Hepatocyte (in vitro differentiated cells): ENCODE measurements around the gene SLCO3A1. TPM values are rescaled to one million over a fixed set of nuclear protein-coding genes. Genes with fewer than 3 reads are reported as not detected.
"Not testable (repeated sequence)": the region's sequence is repeated elsewhere in the genome, so short reads cannot be mapped to it uniquely, and the experiment has no call there.

Experiments used
- DNase-seq: peaks from one replicate; pipeline ENCODE4 v3.0.0-alpha.2; 2016; ENCODE audit warnings: low spot score
- H2AFZ ChIP-seq: fragments of 200-600 bp; sonication (generic); 2 replicates; pipeline ENCODE4 v1.6.0; 2016; ENCODE audit warnings: antibody characterized with exemption, mild to moderate bottlenecking
- H3K27ac ChIP-seq: fragments of 200-600 bp; sonication (generic); 2 replicates; pipeline ENCODE4 v1.5.1; 2016; ENCODE audit warnings: mild to moderate bottlenecking
- H3K27me3 ChIP-seq: fragments of 200-600 bp; sonication (generic); 2 replicates; pipeline ENCODE4 v1.6.1; 2016
- H3K36me3 ChIP-seq: fragments of 200-600 bp; sonication (generic); replicated peaks from 2 replicates; pipeline ENCODE4 v1.5.1; 2016; ENCODE audit warnings: low read depth; ENCODE audit not compliant: insufficient read depth
- H3K4me1 ChIP-seq: fragments of 200-600 bp; sonication (generic); 2 replicates; pipeline ENCODE4 v1.5.1; 2016; ENCODE audit warnings: mild to moderate bottlenecking, moderate library complexity; ENCODE audit not compliant: insufficient read depth
- H3K4me2 ChIP-seq: fragments of 200-600 bp; sonication (generic); 2 replicates; pipeline ENCODE4 v1.6.0; 2016
- H3K4me3 ChIP-seq: fragments of 200-600 bp; sonication (generic); 2 replicates; pipeline ENCODE4 v1.5.1; 2016; ENCODE audit warnings: mild to moderate bottlenecking
- H3K79me2 ChIP-seq: fragments of 200-600 bp; sonication (generic); 2 replicates; pipeline ENCODE4 v1.6.0; 2017; ENCODE audit warnings: mild to moderate bottlenecking
- H3K9me2 ChIP-seq: fragments of 200-600 bp; sonication (generic); replicated peaks from 2 replicates; pipeline ENCODE4 v1.6.0; 2017; ENCODE audit warnings: mild to moderate bottlenecking; ENCODE audit not compliant: insufficient read depth
- H3K9me3 ChIP-seq: fragments of 200-600 bp; sonication (generic); 2 replicates; pipeline ENCODE4 v1.5.1; 2016; ENCODE audit warnings: low read depth, mild to moderate bottlenecking
- H4K20me1 ChIP-seq: fragments of 200-600 bp; sonication (generic); 2 replicates; pipeline ENCODE4 v1.6.0; 2016; ENCODE audit warnings: mild to moderate bottlenecking; ENCODE audit not compliant: insufficient read depth, poor library complexity, severe bottlenecking
- EZH2 ChIP-seq: fragments of 200-600 bp; sonication (generic); IDR thresholded peaks from 2 replicates; pipeline ENCODE4 v1.6.1; 2016; ENCODE audit warnings: antibody characterized with exemption, mild to moderate bottlenecking, borderline replicate concordance
- EZH2phosphoT487 ChIP-seq: fragments of 200-600 bp; sonication (generic); IDR thresholded peaks from one replicate; pipeline ENCODE4 v1.6.1; 2018; ENCODE audit warnings: antibody characterized with exemption, mild to moderate bottlenecking, low read depth, moderate library complexity; ENCODE audit not compliant: unreplicated experiment, severe bottlenecking
- WGBS: methylation state at CpG from one replicate; pipeline ENCODE4 v1.1.6; 2016; ENCODE audit warnings: low lambda C conversion rate; ENCODE audit errors: missing lambda C conversion rate; 5-methylcytosine and 5-hydroxymethylcytosine counted together
- polyA plus RNA-seq: library from polyadenylated mRNA; unstranded; fragments of >200 nt; fragmentation: Nextera tagmentation; extraction: Ambion mirVana; gene quantifications from 2 replicates; pipeline ENCODE4 v1.2.1, GENCODE V29; 2016
- total RNA-seq: library from RNA; depleted of rRNA; stranded (reverse); fragments of >200 nt; gene quantifications from 2 replicates; pipeline ENCODE4 v1.2.3, GENCODE V29; 2014
- TF ChIP-seq, protein P1 (sequence below): fragments of 200-600 bp; sonication (generic); IDR thresholded peaks from 2 replicates; pipeline ENCODE4 v1.5.1; 2016; ENCODE audit warnings: antibody characterized with exemption, mild to moderate bottlenecking; ENCODE audit not compliant: poor library complexity

Gene SLCO3A1
- total and polyA plus RNA-seq, 2 experiments from 2014 or later: 1.3 to 5.4 TPM

DNA sequence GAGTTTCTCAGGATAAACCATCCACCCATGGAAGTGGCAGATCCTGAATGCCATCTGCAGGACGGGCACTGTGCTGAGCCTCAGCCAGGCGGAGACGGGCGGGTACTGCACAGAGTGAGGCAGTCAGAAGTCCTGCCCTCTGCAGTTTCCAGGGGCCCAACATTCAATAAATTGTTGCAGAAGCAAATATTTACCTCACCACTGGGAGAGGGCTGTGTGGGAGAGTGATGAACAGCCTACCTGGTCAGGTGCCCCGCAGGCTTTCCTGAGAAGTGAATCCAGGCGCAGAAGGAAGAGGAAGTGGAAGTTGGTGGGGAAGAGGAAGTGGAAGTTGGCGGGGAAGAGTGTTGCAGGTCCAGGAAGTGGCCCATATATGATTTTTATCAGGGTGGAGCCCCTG lies 100.8 kb downstream of the SLCO3A1 start:
- no peaks in the 10 kb centered on the region for H3K4me1 ChIP-seq
- WGBS: 62% methylated on average over 7 of the region's 7 CpGs
- no peak overlapping the region for H3K4me3 ChIP-seq
- H3K9me3 ChIP-seq: no peaks in the 10 kb centered on the region
- TF ChIP-seq, protein P1, sequence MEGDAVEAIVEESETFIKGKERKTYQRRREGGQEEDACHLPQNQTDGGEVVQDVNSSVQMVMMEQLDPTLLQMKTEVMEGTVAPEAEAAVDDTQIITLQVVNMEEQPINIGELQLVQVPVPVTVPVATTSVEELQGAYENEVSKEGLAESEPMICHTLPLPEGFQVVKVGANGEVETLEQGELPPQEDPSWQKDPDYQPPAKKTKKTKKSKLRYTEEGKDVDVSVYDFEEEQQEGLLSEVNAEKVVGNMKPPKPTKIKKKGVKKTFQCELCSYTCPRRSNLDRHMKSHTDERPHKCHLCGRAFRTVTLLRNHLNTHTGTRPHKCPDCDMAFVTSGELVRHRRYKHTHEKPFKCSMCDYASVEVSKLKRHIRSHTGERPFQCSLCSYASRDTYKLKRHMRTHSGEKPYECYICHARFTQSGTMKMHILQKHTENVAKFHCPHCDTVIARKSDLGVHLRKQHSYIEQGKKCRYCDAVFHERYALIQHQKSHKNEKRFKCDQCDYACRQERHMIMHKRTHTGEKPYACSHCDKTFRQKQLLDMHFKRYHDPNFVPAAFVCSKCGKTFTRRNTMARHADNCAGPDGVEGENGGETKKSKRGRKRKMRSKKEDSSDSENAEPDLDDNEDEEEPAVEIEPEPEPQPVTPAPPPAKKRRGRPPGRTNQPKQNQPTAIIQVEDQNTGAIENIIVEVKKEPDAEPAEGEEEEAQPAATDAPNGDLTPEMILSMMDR: no peak
- TF ChIP-seq EZH2phosphoT487 (no peak), EZH2 (no peak)
- H3K9me2 ChIP-seq: no peaks in the 10 kb centered on the region
- no peak overlapping the region for H3K27ac ChIP-seq
- H2AFZ ChIP-seq: no peak overlapping the region
- no peaks in the 10 kb centered on the region for H3K79me2 ChIP-seq
- H3K36me3 ChIP-seq: no peaks in the 10 kb centered on the region
- H3K4me2 ChIP-seq: no peak overlapping the region
- DNase-seq: peak; percentile 53
- no peaks in the 10 kb centered on the region for H3K27me3 ChIP-seq
- no peaks in the 10 kb centered on the region for H4K20me1 ChIP-seq

DNA sequence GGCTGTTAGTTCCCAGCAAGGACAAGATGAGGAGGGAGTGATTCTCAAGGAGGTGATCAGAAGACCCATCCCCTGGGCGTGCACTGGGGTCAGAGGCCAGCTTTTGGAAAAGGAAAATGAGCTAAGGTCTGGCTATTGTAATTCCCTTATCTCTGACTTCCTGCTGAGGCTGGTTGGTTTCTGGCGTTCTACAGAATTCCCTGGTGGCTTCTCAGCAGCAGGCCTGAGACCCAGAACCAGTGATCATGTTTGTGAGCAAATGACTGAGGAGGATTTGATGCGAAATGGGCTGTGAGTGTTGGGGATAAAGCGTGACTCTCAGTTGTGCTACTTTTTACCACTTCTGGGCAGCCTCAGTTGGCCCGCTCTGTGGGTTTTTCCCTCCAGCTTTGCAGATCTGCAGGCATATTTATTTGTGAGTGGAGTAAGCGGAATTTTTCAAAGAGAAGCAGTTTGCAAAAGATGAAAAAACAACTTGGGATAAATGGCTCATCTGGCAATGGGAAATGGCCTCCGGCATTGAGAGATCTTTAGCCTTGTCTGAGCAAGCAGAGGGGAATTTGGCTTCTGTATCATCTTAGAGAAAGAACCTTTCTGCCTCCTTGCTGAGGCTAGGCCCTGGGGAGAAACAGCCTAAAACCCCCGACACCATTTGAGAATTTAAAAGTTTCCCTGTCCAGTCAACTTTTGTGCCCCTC lies 102.7 kb downstream of the SLCO3A1 start:
- no peaks in the 10 kb centered on the region for H3K36me3 ChIP-seq
- no peaks in the 10 kb centered on the region for H3K9me2 ChIP-seq
- H2AFZ ChIP-seq: no peak overlapping the region
- H3K79me2 ChIP-seq: no peaks in the 10 kb centered on the region
- H3K4me1 ChIP-seq: no peaks in the 10 kb centered on the region
- no peaks in the 10 kb centered on the region for H3K9me3 ChIP-seq
- peak overlapping the region; percentile 12 for H3K27ac ChIP-seq
- no peaks in the 10 kb centered on the region for H4K20me1 ChIP-seq
- no peaks in the 10 kb centered on the region for H3K27me3 ChIP-seq
- H3K4me2 ChIP-seq: no peak overlapping the region
- WGBS: 65% methylated on average over 8 of the region's 8 CpGs
- TF ChIP-seq, protein P1: no peak
- TF ChIP-seq EZH2phosphoT487 (no peak), EZH2 (no peak)
- no peak for DNase-seq
- H3K4me3 ChIP-seq: no peak overlapping the region

DNA sequence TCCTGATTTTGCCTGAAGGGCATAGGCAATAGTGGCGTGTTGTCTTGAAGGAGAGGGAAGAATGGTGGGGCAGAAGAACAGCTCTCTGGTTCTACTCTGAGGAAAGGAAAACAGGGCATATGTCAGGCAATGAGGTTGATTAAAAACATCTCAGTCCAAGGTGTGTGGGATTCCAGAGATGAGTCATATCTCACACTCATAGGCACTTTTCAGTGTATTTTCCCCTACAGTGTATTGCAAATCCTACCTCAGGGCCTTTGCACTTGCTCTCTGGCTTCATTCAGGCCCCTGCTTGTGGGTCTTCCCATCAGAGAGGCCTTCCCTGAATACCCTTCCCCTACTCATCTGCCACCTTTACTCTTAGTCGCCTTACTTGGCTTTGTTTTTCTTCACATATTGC lies 107.8 kb downstream of the SLCO3A1 start:
- H3K9me3 ChIP-seq: no peaks in the 10 kb centered on the region
- no peaks in the 10 kb centered on the region for H3K36me3 ChIP-seq
- H3K27me3 ChIP-seq: no peaks in the 10 kb centered on the region
- no peaks in the 10 kb centered on the region for H3K79me2 ChIP-seq
- H3K27ac ChIP-seq: no peak overlapping the region
- 93% methylated on average over 2 of the region's 2 CpGs for WGBS
- H3K4me3 ChIP-seq: no peak overlapping the region
- no peaks in the 10 kb centered on the region for H4K20me1 ChIP-seq
- no peaks in the 10 kb centered on the region for H3K4me1 ChIP-seq
- H2AFZ ChIP-seq: no peak overlapping the region
- no peak overlapping the region for H3K4me2 ChIP-seq
- H3K9me2 ChIP-seq: no peaks in the 10 kb centered on the region
- no peak for DNase-seq
- TF ChIP-seq, protein P1: no peak
- no peak for TF ChIP-seq EZH2
- TF ChIP-seq EZH2phosphoT487: no peak

DNA sequence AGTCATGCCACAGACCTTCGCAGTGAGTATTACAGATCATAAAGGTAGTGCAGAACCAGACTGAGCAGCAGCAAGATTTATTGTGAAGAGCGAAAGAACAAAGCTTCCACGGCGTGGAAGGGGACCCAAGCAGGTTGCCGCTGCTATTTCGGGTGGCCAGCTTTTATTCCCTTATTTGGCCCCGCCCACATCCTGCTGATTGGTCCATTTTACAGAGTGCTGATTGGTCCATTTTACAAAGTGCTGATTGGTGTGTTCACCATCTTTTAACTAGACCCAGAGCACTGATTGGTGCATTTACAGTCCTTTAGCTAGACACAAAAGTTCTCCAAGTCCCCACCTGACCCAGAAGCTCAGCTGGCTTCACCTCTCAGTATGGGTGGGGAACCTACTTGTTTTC lies 110.2 kb downstream of the SLCO3A1 start:
- H3K36me3 ChIP-seq, H3K9me2 ChIP-seq, H3K27ac ChIP-seq, H3K9me3 ChIP-seq, H3K4me3 ChIP-seq, H3K4me1 ChIP-seq, H3K79me2 ChIP-seq, H3K27me3 ChIP-seq, H3K4me2 ChIP-seq, DNase-seq, H2AFZ ChIP-seq, H4K20me1 ChIP-seq: not testable (repeated sequence)
- 98% methylated on average over 7 of the region's 7 CpGs for WGBS
